Tibial nerve (tissue), 4 donors: Measurements from ENCODE around the gene PUM1.
"Not testable (repeated sequence)": the region's sequence is repeated elsewhere in the genome, so short reads cannot be mapped to it uniquely, and the experiment has no call there.

ENCODE experiments used
- EP300 ChIP-seq, 2 donors: sonication (generic); formaldehyde crosslinking; IDR thresholded peaks; one replicate each; pipeline ENCODE4 v1.6.1; 2017; ENCODE audit warnings: antibody characterized with exemption in 2 of 2, mild to moderate bottlenecking in 1 of 2
- POLR2A ChIP-seq, 2 donors: fragments of 450-650 bp; IDR thresholded peaks; one replicate each; pipeline ENCODE4 v1.6.1; 2017; ENCODE audit warnings: antibody characterized with exemption in 2 of 2, mild to moderate bottlenecking in 2 of 2, moderate library complexity in 2 of 2
- TF ChIP-seq, protein P1 (sequence below), 5 experiments: fragments of 200-600 bp in 3 of 5; fragments of 450-650 bp in 2 of 5; sonication (generic) in 3 of 5; IDR thresholded peaks; one replicate each; pipeline ENCODE4 v1.5.1; 2016 to 2019; ENCODE audit warnings: antibody characterized with exemption in 5 of 5, mild to moderate bottlenecking in 3 of 5, moderate library complexity in 2 of 5

GRCh38 chr1:31047507-31047906, 18.0 kb downstream of the PUM1 start:
- not testable (repeated sequence) for TF ChIP-seq POLR2A, EP300 (IDR thresholded peaks at IDR 0.05)
- TF ChIP-seq, protein P1, sequence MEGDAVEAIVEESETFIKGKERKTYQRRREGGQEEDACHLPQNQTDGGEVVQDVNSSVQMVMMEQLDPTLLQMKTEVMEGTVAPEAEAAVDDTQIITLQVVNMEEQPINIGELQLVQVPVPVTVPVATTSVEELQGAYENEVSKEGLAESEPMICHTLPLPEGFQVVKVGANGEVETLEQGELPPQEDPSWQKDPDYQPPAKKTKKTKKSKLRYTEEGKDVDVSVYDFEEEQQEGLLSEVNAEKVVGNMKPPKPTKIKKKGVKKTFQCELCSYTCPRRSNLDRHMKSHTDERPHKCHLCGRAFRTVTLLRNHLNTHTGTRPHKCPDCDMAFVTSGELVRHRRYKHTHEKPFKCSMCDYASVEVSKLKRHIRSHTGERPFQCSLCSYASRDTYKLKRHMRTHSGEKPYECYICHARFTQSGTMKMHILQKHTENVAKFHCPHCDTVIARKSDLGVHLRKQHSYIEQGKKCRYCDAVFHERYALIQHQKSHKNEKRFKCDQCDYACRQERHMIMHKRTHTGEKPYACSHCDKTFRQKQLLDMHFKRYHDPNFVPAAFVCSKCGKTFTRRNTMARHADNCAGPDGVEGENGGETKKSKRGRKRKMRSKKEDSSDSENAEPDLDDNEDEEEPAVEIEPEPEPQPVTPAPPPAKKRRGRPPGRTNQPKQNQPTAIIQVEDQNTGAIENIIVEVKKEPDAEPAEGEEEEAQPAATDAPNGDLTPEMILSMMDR (IDR thresholded peaks at IDR 0.05) = not testable (repeated sequence)
